ENCODE measurements around the gene TMTC1. TPM values are rescaled to one million over a fixed set of nuclear protein-coding genes. Genes with fewer than 3 reads are reported as not detected.

Gene TMTC1
- total RNA-seq, 4 donors from 2014 or later = 83.9 to 169 (median 96.9) TPM

DNA sequence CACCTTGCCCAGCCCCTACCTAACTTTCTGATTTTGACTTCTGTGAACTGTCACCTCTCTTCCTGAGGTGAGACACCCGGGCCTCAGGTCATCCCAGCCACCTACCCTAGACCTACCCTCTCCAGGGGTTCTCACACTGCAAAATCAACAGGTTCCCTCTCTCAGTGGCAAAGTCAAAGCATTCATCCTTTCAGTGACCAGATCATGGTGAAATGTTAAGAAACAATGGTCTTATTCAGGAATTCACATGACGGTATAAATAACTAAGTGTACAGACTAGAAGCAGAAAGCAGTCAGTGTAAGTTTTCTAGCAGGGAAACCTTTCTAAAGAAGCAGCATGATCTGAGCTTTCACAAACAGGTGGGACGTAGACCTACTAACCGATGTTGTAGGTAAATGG lies 133.4 kb downstream of the TMTC1 start:
- no peak for ATAC-seq (ENCODE audit: low FRiP score)
- no peak for TF ChIP-seq CTCF (IDR thresholded peaks at IDR 0.05)
- DNase-seq (ENCODE audit: low spot score) = no peak

DNA sequence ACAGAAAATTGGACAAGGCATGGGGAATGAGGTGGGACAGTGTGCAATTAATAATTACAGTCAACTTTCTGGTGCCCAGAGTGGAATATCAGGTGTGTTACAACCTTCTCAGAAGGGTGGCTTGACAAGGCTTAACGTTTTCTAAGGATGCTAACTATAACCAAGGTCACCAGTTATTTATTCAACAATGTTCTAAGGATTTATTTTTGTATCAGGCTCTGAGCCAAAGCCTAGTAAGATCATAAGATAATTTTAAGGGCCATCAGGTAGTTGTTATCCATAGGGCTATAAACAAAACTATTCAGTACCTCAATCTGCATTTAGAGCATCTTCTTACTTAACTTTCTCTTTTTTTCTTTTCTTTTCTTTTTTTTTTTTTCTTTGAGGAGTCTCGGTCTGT lies 134.0 kb downstream of the TMTC1 start:
- TF ChIP-seq CTCF (IDR thresholded peaks at IDR 0.05) = no peak
- ATAC-seq (ENCODE audit: low FRiP score) (no peak), DNase-seq (ENCODE audit: low spot score) (no peak)

- ATAC-seq (ENCODE audit: low FRiP score) (no peak), DNase-seq (ENCODE audit: low spot score) (no peak)
- TF ChIP-seq CTCF (IDR thresholded peaks at IDR 0.05) = no peak
Measured at GRCh38 chr12:29644536-29645162, 139.1 kb downstream of the TMTC1 start.

DNA sequence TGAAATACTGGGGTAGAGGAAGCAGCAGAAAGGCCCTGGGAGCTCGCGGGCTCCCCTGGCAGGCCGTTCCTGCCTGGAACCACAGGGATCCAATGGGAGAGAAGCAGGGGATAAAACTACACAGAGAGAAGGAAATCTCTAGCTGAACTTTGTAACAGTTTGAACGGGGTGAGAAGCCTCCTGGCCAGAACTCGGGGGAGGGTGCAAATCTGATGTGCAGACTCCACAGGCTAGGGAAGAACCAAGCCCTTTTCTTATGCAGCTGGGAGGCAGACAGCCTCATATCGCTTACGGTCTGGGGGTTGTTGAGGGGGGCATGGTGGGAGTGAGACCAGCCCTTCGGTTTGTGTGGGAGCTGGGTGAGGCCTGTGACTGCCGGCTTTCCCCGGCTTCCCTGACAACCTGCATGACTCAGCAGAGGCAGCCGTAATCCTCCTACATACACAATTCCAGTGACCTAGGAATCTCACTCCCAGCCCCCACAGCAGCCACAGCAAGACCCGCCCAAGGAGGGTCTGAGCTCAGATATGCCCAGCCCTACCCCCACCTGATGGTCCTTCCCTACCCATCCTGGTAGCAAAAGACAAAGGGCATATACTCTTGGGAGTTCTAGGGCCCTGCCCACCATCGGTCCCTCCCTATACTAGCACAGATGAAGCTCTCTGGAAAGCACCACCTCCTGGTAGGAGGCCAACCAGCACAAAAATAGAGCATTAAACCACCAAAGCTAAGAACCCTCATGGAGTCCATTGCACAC lies 143.0 kb downstream of the TMTC1 start:
- peak; percentile 23 for DNase-seq (ENCODE audit: low spot score)
- no peak for TF ChIP-seq CTCF (IDR thresholded peaks at IDR 0.05)
- ATAC-seq (ENCODE audit: low FRiP score) = peak; percentile 80

DNA sequence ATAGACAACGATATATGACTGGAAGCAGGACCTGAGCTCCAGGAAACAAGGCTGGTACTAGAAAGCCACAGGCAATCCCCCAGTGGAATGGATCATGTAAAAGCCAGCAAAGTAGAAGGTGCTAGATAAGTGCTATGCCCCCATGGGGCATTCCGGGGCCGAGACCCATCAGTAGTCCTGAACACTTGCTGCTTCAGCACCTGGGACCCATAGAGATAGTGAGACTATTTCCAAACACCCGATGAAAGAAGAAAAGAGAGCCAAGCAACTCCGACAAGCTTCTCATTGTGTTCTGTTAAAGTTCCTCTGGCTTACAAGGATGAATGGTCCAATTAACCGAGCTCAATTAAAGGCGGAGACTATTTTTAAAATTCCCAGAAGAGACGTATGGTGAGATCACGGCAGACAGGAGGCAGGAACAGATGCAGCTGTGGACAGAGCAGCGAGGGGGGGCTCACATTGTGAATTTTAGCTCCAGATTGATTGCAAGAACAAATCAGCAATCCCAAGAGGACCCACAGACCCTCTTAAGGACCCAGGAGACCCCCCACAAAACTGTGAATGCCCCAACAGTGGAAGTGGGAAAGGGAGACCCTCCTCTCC lies 143.7 kb downstream of the TMTC1 start:
- ATAC-seq (ENCODE audit: low FRiP score) = no peak
- TF ChIP-seq CTCF (IDR thresholded peaks at IDR 0.05) = no peak
- DNase-seq (ENCODE audit: low spot score) = no peak

DNA sequence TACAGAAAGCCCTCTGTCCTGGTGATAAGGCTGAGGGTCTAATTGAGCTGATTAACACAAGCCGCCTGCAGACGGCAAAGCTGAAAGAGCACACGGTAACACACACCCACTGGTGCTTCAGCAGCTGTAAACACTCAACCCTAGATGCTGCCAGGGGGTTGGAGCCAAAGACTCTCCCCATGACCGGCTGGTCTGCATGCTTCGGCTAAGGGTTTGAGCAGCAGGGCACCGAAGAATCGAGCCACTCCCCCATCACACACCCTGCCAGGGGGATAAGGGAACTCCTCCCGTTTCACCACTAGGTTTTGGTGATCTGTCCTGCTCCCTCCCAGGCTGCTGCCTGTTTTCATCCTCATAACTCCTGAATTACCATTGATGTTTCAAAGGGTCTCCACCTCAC lies 145.2 kb downstream of the TMTC1 start:
- ATAC-seq (ENCODE audit: low FRiP score) = no peak
- DNase-seq (ENCODE audit: low spot score) = no peak
- TF ChIP-seq CTCF (IDR thresholded peaks at IDR 0.05) = no peak

All from omental fat pad (tissue), 4 donors.